WTC11 (cell line): ENCODE measurements around the gene CNP. TPM values are rescaled to one million over a fixed set of nuclear protein-coding genes. Genes with fewer than 3 reads are reported as not detected.

Experiments used
- ATAC-seq: fragments of 200-7000 bp; cut with Tn5 transposase; 2 replicates; pipeline ENCODE4 v1.10.0; 2021; ENCODE audit warnings: mild to moderate bottlenecking, moderate library complexity
- CTCF ChIA-PET: fragments of 300-600 bp; sonication (Branson Sonifier 250); formaldehyde crosslinking; loops from one replicate; lab custom pipeline; 2021; ENCODE audit warnings: antibody characterized with exemption; lab: Charles Lee
- POLR2A ChIA-PET: fragments of 350-600 bp; sonication (Branson Sonifier 250); formaldehyde crosslinking; loops from one replicate; lab custom pipeline; 2021; ENCODE audit warnings: antibody characterized with exemption; lab: Charles Lee
- DNase-seq: peaks from one replicate; pipeline ENCODE4 v3.0.0; 2021; ENCODE audit warnings: low spot score
- H3K27ac Mint-ChIP-seq: 2 replicates; pipeline ENCODE4 v1.8.0; 2021; ENCODE audit warnings: mixed read lengths
- H3K27me3 Mint-ChIP-seq: 2 replicates; pipeline ENCODE4 v1.8.0; 2021; ENCODE audit warnings: low read depth, mild to moderate bottlenecking, moderate library complexity, mixed read lengths
- H3K36me3 Mint-ChIP-seq: 2 replicates; pipeline ENCODE4 v1.8.0; 2021; ENCODE audit warnings: mixed read lengths
- H3K4me1 Mint-ChIP-seq: 2 replicates; pipeline ENCODE4 v1.8.0; 2022; ENCODE audit warnings: mixed read lengths
- H3K4me3 Mint-ChIP-seq: 2 replicates; pipeline ENCODE4 v1.8.0; 2021; ENCODE audit warnings: mild to moderate bottlenecking, moderate library complexity, mixed read lengths
- H3K9me3 Mint-ChIP-seq: 2 replicates; pipeline ENCODE4 v1.8.0; 2021; ENCODE audit warnings: mixed read lengths
- CBFB ChIP-seq: sonication (generic); formaldehyde crosslinking; IDR thresholded peaks from 2 replicates; pipeline ENCODE4 v1.8.1; 2022; ENCODE audit warnings: mild to moderate bottlenecking, low read depth, missing genetic modification reagents
- CDX4 ChIP-seq: fragments of 250-450 bp; sonication (Bioruptor Pico); IDR thresholded peaks from 2 replicates; pipeline ENCODE4 v1.9.0; 2021; ENCODE audit warnings: moderate library complexity, mild to moderate bottlenecking, inconsistent platforms, borderline replicate concordance
- ETV6 ChIP-seq: sonication (generic); formaldehyde crosslinking; IDR thresholded peaks from 2 replicates; pipeline ENCODE4 v1.8.1; 2022; ENCODE audit warnings: mild to moderate bottlenecking, missing genetic modification reagents
- HMGXB4 ChIP-seq: sonication (generic); formaldehyde crosslinking; IDR thresholded peaks from 2 replicates; pipeline ENCODE4 v1.8.1; 2023; ENCODE audit warnings: mild to moderate bottlenecking, moderate library complexity, missing genetic modification reagents
- MXD4 ChIP-seq: fragments of 250-450 bp; sonication (Bioruptor Pico); IDR thresholded peaks from 2 replicates; pipeline ENCODE4 v1.8.0; 2021; ENCODE audit warnings: mild to moderate bottlenecking, moderate library complexity, borderline replicate concordance
- MYBL2 ChIP-seq: sonication (generic); formaldehyde crosslinking; IDR thresholded peaks from 2 replicates; pipeline ENCODE4 v1.8.1; 2023; ENCODE audit warnings: mild to moderate bottlenecking, moderate library complexity, missing genetic modification reagents
- NFATC4 ChIP-seq: fragments of 250-450 bp; sonication (Bioruptor Pico); IDR thresholded peaks from 2 replicates; pipeline ENCODE4 v1.9.0; 2021; ENCODE audit warnings: mild to moderate bottlenecking
- OVOL2 ChIP-seq: fragments of 250-450 bp; sonication (Bioruptor Pico); IDR thresholded peaks from 2 replicates; pipeline ENCODE4 v1.9.0; 2021; ENCODE audit warnings: mild to moderate bottlenecking, borderline replicate concordance
- PRRX2 ChIP-seq: fragments of 250-450 bp; sonication (Bioruptor Pico); IDR thresholded peaks from 2 replicates; pipeline ENCODE4 v1.8.0; 2021; ENCODE audit warnings: mild to moderate bottlenecking
- RELA ChIP-seq: sonication (generic); formaldehyde crosslinking; IDR thresholded peaks from 2 replicates; pipeline ENCODE4 v1.8.1; 2022; ENCODE audit warnings: missing genetic modification reagents, mild to moderate bottlenecking, borderline replicate concordance
- TCF7 ChIP-seq: sonication (generic); formaldehyde crosslinking; IDR thresholded peaks from 2 replicates; pipeline ENCODE4 v1.8.0; 2022; ENCODE audit warnings: mild to moderate bottlenecking, low read depth, missing genetic modification reagents, moderate library complexity
- TEAD1 ChIP-seq: sonication (generic); formaldehyde crosslinking; IDR thresholded peaks from 2 replicates; pipeline ENCODE4 v1.8.0; 2022; ENCODE audit warnings: mild to moderate bottlenecking, missing genetic modification reagents
- TEAD4 ChIP-seq: sonication (generic); formaldehyde crosslinking; IDR thresholded peaks from 2 replicates; pipeline ENCODE4 v1.8.0; 2022; ENCODE audit warnings: mild to moderate bottlenecking, missing genetic modification reagents
- USF2 ChIP-seq: sonication (generic); formaldehyde crosslinking; IDR thresholded peaks from 2 replicates; pipeline ENCODE4 v1.8.1; 2023; ENCODE audit warnings: mild to moderate bottlenecking, missing genetic modification reagents, moderate library complexity
- ZNF138 ChIP-seq: sonication (generic); formaldehyde crosslinking; conservative IDR thresholded peaks from 2 replicates; pipeline ENCODE4 v1.8.1; 2022; ENCODE audit warnings: mild to moderate bottlenecking, moderate library complexity, missing genetic modification reagents
- ZNF263 ChIP-seq: sonication (generic); formaldehyde crosslinking; IDR thresholded peaks from 2 replicates; pipeline ENCODE4 v1.8.1; 2022; ENCODE audit warnings: low read depth, mild to moderate bottlenecking, moderate library complexity, missing genetic modification reagents
- total RNA-seq: library from RNA; stranded (reverse); gene quantifications from 3 replicates; pipeline ENCODE4 v1.2.3, GENCODE V29; 2021
- TF ChIP-seq, protein P1 (sequence below): sonication (generic); formaldehyde crosslinking; IDR thresholded peaks from 2 replicates; pipeline ENCODE4 v1.8.0; 2023; ENCODE audit warnings: missing genetic modification reagents, mild to moderate bottlenecking, borderline replicate concordance
- TF ChIP-seq, protein P2 (sequence below): sonication (generic); formaldehyde crosslinking; IDR thresholded peaks from 2 replicates; pipeline ENCODE4 v1.8.0; 2022; ENCODE audit warnings: missing genetic modification reagents

CNP gene
- total RNA-seq, 1 experiment from 2014 or later, result 52.5 TPM

- peaks cover 2% of the 10 kb centered on the region; the same call in 1 of the 2 replicates for H3K27me3 Mint-ChIP-seq
- H3K4me1 Mint-ChIP-seq, result peaks cover 30% of the 10 kb centered on the region
- H3K4me3 Mint-ChIP-seq, result no peak overlapping the region
- ChIA-PET POLR2A (interaction anchor here (0.5 to 2.8 kb wide), 8 partner anchors 29 to 412 kb away, joined by 3 to 14 read pairs (median 4); partner anchors contain the start of genes ACLY, DNAJC7, JUP and ODAD4), CTCF (interaction anchor here (0.5 to 6.7 kb wide), 60 partner anchors 9 to 411 kb away, joined by 3 to 134 read pairs (median 4); partner anchors contain the start of genes ACLY, DNAJC7, JUP and KAT2A)
- ATAC-seq, result peak; percentile 84
- H3K9me3 Mint-ChIP-seq, result no peaks in the 10 kb centered on the region
- peak; percentile 61 for DNase-seq
- H3K27ac Mint-ChIP-seq, result peak overlapping the region; percentile 73
- H3K36me3 Mint-ChIP-seq, result no peaks in the 10 kb centered on the region
- TF ChIP-seq HMGXB4 (CRISPR knock-in tag) (peak; percentile 59; the same call in 1 of the 2 replicates), RELA (CRISPR knock-in tag) (no peak), TEAD4 (no peak), ETV6 (CRISPR knock-in tag) (peak; percentile 31; the same call in 1 of the 2 replicates), ZNF138 (CRISPR knock-in tag) (no peak), TEAD1 (no peak), MYBL2 (CRISPR knock-in tag) (peak; percentile 39; the same call in 1 of the 2 replicates), CBFB (CRISPR knock-in tag) (no peak), OVOL2 (CRISPR knock-in tag) (no peak)
- TF ChIP-seq, protein P1, sequence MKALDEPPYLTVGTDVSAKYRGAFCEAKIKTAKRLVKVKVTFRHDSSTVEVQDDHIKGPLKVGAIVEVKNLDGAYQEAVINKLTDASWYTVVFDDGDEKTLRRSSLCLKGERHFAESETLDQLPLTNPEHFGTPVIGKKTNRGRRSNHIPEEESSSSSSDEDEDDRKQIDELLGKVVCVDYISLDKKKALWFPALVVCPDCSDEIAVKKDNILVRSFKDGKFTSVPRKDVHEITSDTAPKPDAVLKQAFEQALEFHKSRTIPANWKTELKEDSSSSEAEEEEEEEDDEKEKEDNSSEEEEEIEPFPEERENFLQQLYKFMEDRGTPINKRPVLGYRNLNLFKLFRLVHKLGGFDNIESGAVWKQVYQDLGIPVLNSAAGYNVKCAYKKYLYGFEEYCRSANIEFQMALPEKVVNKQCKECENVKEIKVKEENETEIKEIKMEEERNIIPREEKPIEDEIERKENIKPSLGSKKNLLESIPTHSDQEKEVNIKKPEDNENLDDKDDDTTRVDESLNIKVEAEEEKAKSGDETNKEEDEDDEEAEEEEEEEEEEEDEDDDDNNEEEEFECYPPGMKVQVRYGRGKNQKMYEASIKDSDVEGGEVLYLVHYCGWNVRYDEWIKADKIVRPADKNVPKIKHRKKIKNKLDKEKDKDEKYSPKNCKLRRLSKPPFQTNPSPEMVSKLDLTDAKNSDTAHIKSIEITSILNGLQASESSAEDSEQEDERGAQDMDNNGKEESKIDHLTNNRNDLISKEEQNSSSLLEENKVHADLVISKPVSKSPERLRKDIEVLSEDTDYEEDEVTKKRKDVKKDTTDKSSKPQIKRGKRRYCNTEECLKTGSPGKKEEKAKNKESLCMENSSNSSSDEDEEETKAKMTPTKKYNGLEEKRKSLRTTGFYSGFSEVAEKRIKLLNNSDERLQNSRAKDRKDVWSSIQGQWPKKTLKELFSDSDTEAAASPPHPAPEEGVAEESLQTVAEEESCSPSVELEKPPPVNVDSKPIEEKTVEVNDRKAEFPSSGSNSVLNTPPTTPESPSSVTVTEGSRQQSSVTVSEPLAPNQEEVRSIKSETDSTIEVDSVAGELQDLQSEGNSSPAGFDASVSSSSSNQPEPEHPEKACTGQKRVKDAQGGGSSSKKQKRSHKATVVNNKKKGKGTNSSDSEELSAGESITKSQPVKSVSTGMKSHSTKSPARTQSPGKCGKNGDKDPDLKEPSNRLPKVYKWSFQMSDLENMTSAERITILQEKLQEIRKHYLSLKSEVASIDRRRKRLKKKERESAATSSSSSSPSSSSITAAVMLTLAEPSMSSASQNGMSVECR, result no peak
- TF ChIP-seq, protein P2, sequence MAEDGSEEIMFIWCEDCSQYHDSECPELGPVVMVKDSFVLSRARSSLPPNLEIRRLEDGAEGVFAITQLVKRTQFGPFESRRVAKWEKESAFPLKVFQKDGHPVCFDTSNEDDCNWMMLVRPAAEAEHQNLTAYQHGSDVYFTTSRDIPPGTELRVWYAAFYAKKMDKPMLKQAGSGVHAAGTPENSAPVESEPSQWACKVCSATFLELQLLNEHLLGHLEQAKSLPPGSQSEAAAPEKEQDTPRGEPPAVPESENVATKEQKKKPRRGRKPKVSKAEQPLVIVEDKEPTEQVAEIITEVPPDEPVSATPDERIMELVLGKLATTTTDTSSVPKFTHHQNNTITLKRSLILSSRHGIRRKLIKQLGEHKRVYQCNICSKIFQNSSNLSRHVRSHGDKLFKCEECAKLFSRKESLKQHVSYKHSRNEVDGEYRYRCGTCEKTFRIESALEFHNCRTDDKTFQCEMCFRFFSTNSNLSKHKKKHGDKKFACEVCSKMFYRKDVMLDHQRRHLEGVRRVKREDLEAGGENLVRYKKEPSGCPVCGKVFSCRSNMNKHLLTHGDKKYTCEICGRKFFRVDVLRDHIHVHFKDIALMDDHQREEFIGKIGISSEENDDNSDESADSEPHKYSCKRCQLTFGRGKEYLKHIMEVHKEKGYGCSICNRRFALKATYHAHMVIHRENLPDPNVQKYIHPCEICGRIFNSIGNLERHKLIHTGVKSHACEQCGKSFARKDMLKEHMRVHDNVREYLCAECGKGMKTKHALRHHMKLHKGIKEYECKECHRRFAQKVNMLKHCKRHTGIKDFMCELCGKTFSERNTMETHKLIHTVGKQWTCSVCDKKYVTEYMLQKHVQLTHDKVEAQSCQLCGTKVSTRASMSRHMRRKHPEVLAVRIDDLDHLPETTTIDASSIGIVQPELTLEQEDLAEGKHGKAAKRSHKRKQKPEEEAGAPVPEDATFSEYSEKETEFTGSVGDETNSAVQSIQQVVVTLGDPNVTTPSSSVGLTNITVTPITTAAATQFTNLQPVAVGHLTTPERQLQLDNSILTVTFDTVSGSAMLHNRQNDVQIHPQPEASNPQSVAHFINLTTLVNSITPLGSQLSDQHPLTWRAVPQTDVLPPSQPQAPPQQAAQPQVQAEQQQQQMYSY (CRISPR knock-in tag), result 0 out of 2 replicates have a peak, but pooled peaks have one; percentile 10
Observed at GRCh38 chr17:41959336-41960095, 7.1 kb upstream of the CNP start.

DNA sequence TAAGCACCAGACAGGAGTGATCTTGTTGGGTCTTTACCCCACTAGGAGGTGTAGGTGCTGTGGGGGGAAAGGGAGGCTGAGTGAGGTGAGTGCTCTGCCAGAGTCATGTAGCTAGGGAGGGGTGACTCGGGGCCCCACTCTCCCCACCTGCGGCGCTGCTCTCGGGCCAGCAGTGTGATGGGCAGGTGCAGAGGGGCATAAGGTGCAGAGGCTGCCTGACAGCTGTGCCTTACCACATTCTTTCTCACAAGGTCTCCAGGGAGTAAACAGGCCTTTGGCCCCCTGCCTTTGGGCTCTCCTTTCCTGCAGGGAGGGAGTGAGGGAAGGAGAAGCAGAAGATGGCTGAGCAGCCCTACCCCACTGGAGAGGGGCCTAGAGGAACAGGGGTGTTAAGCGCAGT lies 4.5 kb upstream of the CNP start:
- ATAC-seq, result no peak
- TF ChIP-seq PRRX2 (no peak), CDX4 (CRISPR knock-in tag) (no peak), TCF7 (no peak), MXD4 (CRISPR knock-in tag) (no peak), NFATC4 (CRISPR knock-in tag) (no peak), ZNF263 (CRISPR knock-in tag) (no peak), USF2 (CRISPR knock-in tag) (no peak)
- TF ChIP-seq, protein P2 (CRISPR knock-in tag), result no peak

More for the DNA sequence above, 4.5 kb upstream of the CNP start:
- no peaks in the 10 kb centered on the region for H3K36me3 Mint-ChIP-seq
- peaks cover 36% of the 10 kb centered on the region for H3K4me1 Mint-ChIP-seq
- no peak overlapping the region for H3K27ac Mint-ChIP-seq
- no peak overlapping the region for H3K4me3 Mint-ChIP-seq
- H3K27me3 Mint-ChIP-seq, result peaks cover 11% of the 10 kb centered on the region
- POLR2A ChIA-PET, result no interaction called here
- CTCF ChIA-PET, result interaction anchor here (1.1 to 6.7 kb wide), 3 partner anchors 46 to 260 kb away, joined by 3 to 134 read pairs (median 5); partner anchors contain the start of genes ACLY and NKIRAS2
- no peaks in the 10 kb centered on the region for H3K9me3 Mint-ChIP-seq
- DNase-seq, result no peak
